HEK293 (cell line): Measurements from ENCODE around the gene TLCD3B.

ENCODE experiments used
- EGR2 ChIP-seq: fragments of 450-650 bp; formaldehyde crosslinking; IDR thresholded peaks from 2 replicates; pipeline ENCODE4 v1.5.1; 2016; ENCODE audit warnings: low read depth, missing biosample characterization, missing genetic modification characterization
- GFI1B ChIP-seq: fragments of 450-650 bp; formaldehyde crosslinking; IDR thresholded peaks from 2 replicates; pipeline ENCODE4 v1.5.1; 2016; ENCODE audit warnings: missing biosample characterization, missing genetic modification characterization
- KLF10 ChIP-seq: fragments of 450-650 bp; IDR thresholded peaks from 2 replicates; pipeline ENCODE4 v1.5.1; 2018; ENCODE audit warnings: missing biosample characterization, mild to moderate bottlenecking, missing genetic modification characterization
- OSR2 ChIP-seq: fragments of 450-650 bp; formaldehyde crosslinking; IDR thresholded peaks from 2 replicates; pipeline ENCODE4 v1.5.1; 2016; ENCODE audit warnings: missing biosample characterization, missing genetic modification characterization
- REPIN1 ChIP-seq: fragments of 450-650 bp; formaldehyde crosslinking; IDR thresholded peaks from 2 replicates; pipeline ENCODE4 v1.5.1; 2017; ENCODE audit warnings: missing biosample characterization, missing genetic modification characterization, low read depth
- SP3 ChIP-seq: fragments of 450-650 bp; formaldehyde crosslinking; IDR thresholded peaks from 2 replicates; pipeline ENCODE4 v1.5.1; 2016; ENCODE audit warnings: missing biosample characterization, missing genetic modification characterization
- SP7 ChIP-seq: fragments of 450-650 bp; formaldehyde crosslinking; IDR thresholded peaks from 2 replicates; pipeline ENCODE4 v1.5.1; 2016; ENCODE audit warnings: missing biosample characterization, missing genetic modification characterization
- ZBTB1 ChIP-seq: fragments of 450-650 bp; formaldehyde crosslinking; IDR thresholded peaks from 2 replicates; pipeline ENCODE4 v1.5.1; 2016; ENCODE audit warnings: missing biosample characterization, missing genetic modification characterization
- ZBTB17 ChIP-seq: fragments of 450-650 bp; formaldehyde crosslinking; IDR thresholded peaks from 2 replicates; pipeline ENCODE4 v1.5.1; 2016; ENCODE audit warnings: missing biosample characterization, missing genetic modification characterization
- ZBTB7A ChIP-seq: fragments of 450-650 bp; formaldehyde crosslinking; IDR thresholded peaks from 2 replicates; pipeline ENCODE4 v1.5.1; 2016; ENCODE audit warnings: low read depth, missing biosample characterization, missing genetic modification characterization
- ZEB2 ChIP-seq: fragments of 450-650 bp; formaldehyde crosslinking; IDR thresholded peaks from 2 replicates; pipeline ENCODE4 v1.5.1; 2016; ENCODE audit warnings: missing biosample characterization, missing genetic modification characterization
- ZNF155 ChIP-seq: fragments of 450-650 bp; formaldehyde crosslinking; IDR thresholded peaks from 2 replicates; pipeline ENCODE4 v1.5.1; 2016; ENCODE audit warnings: missing biosample characterization, missing genetic modification characterization
- ZNF184 ChIP-seq: fragments of 450-650 bp; IDR thresholded peaks from 2 replicates; pipeline ENCODE4 v1.5.1; 2018; ENCODE audit warnings: missing biosample characterization, mild to moderate bottlenecking, missing genetic modification characterization
- ZNF2 ChIP-seq: fragments of 450-650 bp; formaldehyde crosslinking; IDR thresholded peaks from 2 replicates; pipeline ENCODE4 v1.5.1; 2016; ENCODE audit warnings: missing biosample characterization, missing genetic modification characterization
- ZNF266 ChIP-seq: fragments of 450-650 bp; formaldehyde crosslinking; IDR thresholded peaks from 2 replicates; pipeline ENCODE4 v1.5.1; 2016; ENCODE audit warnings: missing biosample characterization, missing genetic modification characterization, low read depth
- ZNF335 ChIP-seq: fragments of 450-650 bp; formaldehyde crosslinking; conservative IDR thresholded peaks from 2 replicates; pipeline ENCODE4 v1.5.1; 2016; ENCODE audit warnings: missing biosample characterization, missing genetic modification characterization
- ZNF391 ChIP-seq: fragments of 450-650 bp; formaldehyde crosslinking; IDR thresholded peaks from 2 replicates; pipeline ENCODE4 v1.5.1; 2016; ENCODE audit warnings: low read depth, missing biosample characterization, missing genetic modification characterization, borderline replicate concordance
- ZNF433 ChIP-seq: fragments of 450-650 bp; formaldehyde crosslinking; IDR thresholded peaks from 2 replicates; pipeline ENCODE4 v1.5.1; 2016; ENCODE audit warnings: missing biosample characterization, missing genetic modification characterization, low read depth
- ZNF473 ChIP-seq: fragments of 450-650 bp; formaldehyde crosslinking; IDR thresholded peaks from 2 replicates; pipeline ENCODE4 v1.5.1; 2017; ENCODE audit warnings: missing biosample characterization, missing genetic modification characterization
- ZNF549 ChIP-seq: fragments of 450-650 bp; IDR thresholded peaks from 2 replicates; pipeline ENCODE4 v1.5.1; 2018; ENCODE audit warnings: missing biosample characterization, missing genetic modification characterization, mild to moderate bottlenecking, inconsistent platforms, moderate library complexity
- ZNF555 ChIP-seq: fragments of 450-650 bp; formaldehyde crosslinking; conservative IDR thresholded peaks from 2 replicates; pipeline ENCODE4 v1.5.1; 2017; ENCODE audit warnings: missing biosample characterization, mild to moderate bottlenecking, missing genetic modification characterization, inconsistent platforms
- ZNF571 ChIP-seq: fragments of 450-650 bp; formaldehyde crosslinking; IDR thresholded peaks from 2 replicates; pipeline ENCODE4 v1.5.0; 2017; ENCODE audit warnings: missing biosample characterization, missing genetic modification characterization
- ZNF792 ChIP-seq: fragments of 450-650 bp; formaldehyde crosslinking; IDR thresholded peaks from 2 replicates; pipeline ENCODE4 v1.5.1; 2016; ENCODE audit warnings: missing biosample characterization, missing genetic modification characterization
- TF ChIP-seq, protein P1 (sequence below): fragments of 450-650 bp; formaldehyde crosslinking; IDR thresholded peaks from 2 replicates; pipeline ENCODE4 v1.5.1; 2016; ENCODE audit warnings: missing biosample characterization, missing genetic modification characterization
- TF ChIP-seq, protein P2 (sequence below): fragments of 450-650 bp; formaldehyde crosslinking; IDR thresholded peaks from 2 replicates; pipeline ENCODE4 v1.5.1; 2016; ENCODE audit warnings: missing biosample characterization, missing genetic modification characterization, borderline replicate concordance
- TF ChIP-seq, protein P3 (sequence below): fragments of 450-650 bp; formaldehyde crosslinking; IDR thresholded peaks from 2 replicates; pipeline ENCODE4 v1.5.0; 2017; ENCODE audit warnings: missing biosample characterization, missing genetic modification characterization, borderline replicate concordance
- TF ChIP-seq, protein P4 (sequence below): fragments of 450-650 bp; formaldehyde crosslinking; IDR thresholded peaks from 2 replicates; pipeline ENCODE4 v1.5.1; 2016; ENCODE audit warnings: missing biosample characterization, missing genetic modification characterization
- TF ChIP-seq, protein P5 (sequence below): fragments of 450-650 bp; formaldehyde crosslinking; IDR thresholded peaks from 2 replicates; pipeline ENCODE4 v1.5.1; 2016; ENCODE audit warnings: missing biosample characterization, missing genetic modification characterization

Gene TLCD3B

DNA sequence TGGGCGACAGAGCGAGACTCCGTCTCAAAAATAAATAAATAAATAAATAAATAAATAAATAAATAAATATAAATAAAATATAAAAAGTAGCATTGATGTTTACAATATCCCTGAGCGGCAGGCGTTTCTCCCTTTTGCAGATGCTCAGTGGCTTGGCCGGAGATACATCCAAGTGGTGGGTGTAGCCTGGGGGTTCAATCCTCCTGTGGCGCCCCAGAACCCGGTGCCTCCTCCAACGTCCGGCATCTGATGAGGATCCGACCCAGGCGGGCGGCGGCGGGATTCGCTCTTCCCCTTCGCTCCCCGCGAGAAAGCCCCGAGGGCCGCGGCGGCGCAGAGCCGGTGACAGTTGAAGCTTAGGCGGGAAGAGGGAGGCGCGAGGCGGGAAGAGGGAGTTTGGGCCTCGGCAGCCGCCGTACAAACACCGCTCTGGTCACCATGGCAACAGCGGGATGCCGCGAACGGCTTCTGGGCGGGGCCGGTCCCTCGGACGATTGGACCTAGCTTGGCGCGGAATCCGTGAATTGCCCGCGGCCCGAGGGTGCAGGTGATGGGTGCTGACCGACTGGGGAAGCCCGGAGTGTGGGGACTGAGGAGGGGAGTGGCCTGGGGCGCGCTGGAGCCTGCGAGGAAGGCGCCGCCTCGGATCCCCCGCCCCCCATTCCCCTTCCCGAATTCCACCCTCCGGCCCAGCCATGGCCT is 21.8 kb upstream of the TLCD3B start (continued):
- 0 out of 2 replicates have a peak, but pooled peaks have one; percentile 64 for TF ChIP-seq REPIN1
- no peak for TF ChIP-seq ZNF549 (tag by site-specific recombination)
- no peak for TF ChIP-seq KLF10 (tag by site-specific recombination)
- peak; percentile 90 for TF ChIP-seq SP3
- peak; percentile 69; the same call in 1 of the 2 replicates for TF ChIP-seq ZNF792 (tag by site-specific recombination)
- peak; percentile 92 for TF ChIP-seq ZNF2 (tag by site-specific recombination)
- TF ChIP-seq ZNF266 (tag by site-specific recombination), result peak; percentile 98
- TF ChIP-seq ZNF555 (tag by site-specific recombination), result peak; percentile 99
- TF ChIP-seq ZEB2 (tag by site-specific recombination), result peak; percentile 97
- TF ChIP-seq ZNF155, result no peak
- TF ChIP-seq, protein P1, sequence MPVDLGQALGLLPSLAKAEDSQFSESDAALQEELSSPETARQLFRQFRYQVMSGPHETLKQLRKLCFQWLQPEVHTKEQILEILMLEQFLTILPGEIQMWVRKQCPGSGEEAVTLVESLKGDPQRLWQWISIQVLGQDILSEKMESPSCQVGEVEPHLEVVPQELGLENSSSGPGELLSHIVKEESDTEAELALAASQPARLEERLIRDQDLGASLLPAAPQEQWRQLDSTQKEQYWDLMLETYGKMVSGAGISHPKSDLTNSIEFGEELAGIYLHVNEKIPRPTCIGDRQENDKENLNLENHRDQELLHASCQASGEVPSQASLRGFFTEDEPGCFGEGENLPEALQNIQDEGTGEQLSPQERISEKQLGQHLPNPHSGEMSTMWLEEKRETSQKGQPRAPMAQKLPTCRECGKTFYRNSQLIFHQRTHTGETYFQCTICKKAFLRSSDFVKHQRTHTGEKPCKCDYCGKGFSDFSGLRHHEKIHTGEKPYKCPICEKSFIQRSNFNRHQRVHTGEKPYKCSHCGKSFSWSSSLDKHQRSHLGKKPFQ, result peak; percentile 54; the same call in 1 of the 2 replicates
- 0 out of 2 replicates have a peak, but pooled peaks have one; percentile 57 for TF ChIP-seq ZBTB7A
- TF ChIP-seq, protein P2, sequence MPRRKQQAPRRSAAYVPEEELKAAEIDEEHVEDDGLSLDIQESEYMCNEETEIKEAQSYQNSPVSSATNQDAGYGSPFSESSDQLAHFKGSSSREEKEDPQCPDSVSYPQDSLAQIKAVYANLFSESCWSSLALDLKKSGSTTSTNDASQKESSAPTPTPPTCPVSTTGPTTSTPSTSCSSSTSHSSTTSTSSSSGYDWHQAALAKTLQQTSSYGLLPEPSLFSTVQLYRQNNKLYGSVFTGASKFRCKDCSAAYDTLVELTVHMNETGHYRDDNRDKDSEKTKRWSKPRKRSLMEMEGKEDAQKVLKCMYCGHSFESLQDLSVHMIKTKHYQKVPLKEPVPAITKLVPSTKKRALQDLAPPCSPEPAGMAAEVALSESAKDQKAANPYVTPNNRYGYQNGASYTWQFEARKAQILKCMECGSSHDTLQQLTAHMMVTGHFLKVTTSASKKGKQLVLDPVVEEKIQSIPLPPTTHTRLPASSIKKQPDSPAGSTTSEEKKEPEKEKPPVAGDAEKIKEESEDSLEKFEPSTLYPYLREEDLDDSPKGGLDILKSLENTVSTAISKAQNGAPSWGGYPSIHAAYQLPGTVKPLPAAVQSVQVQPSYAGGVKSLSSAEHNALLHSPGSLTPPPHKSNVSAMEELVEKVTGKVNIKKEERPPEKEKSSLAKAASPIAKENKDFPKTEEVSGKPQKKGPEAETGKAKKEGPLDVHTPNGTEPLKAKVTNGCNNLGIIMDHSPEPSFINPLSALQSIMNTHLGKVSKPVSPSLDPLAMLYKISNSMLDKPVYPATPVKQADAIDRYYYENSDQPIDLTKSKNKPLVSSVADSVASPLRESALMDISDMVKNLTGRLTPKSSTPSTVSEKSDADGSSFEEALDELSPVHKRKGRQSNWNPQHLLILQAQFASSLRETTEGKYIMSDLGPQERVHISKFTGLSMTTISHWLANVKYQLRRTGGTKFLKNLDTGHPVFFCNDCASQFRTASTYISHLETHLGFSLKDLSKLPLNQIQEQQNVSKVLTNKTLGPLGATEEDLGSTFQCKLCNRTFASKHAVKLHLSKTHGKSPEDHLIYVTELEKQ (tag by site-specific recombination), result peak; percentile 87
- TF ChIP-seq ZNF473 (tag by site-specific recombination), result no peak
- TF ChIP-seq OSR2 (tag by site-specific recombination), result peak; percentile 45; the same call in 1 of the 2 replicates
- peak; percentile 81; the same call in 1 of the 2 replicates for TF ChIP-seq ZBTB1 (tag by site-specific recombination)
- peak; percentile 65 for TF ChIP-seq EGR2 (tag by site-specific recombination)
- TF ChIP-seq ZNF335, result peak; percentile 68
- peak; percentile 91 for TF ChIP-seq SP7 (tag by site-specific recombination)
- TF ChIP-seq, protein P3, sequence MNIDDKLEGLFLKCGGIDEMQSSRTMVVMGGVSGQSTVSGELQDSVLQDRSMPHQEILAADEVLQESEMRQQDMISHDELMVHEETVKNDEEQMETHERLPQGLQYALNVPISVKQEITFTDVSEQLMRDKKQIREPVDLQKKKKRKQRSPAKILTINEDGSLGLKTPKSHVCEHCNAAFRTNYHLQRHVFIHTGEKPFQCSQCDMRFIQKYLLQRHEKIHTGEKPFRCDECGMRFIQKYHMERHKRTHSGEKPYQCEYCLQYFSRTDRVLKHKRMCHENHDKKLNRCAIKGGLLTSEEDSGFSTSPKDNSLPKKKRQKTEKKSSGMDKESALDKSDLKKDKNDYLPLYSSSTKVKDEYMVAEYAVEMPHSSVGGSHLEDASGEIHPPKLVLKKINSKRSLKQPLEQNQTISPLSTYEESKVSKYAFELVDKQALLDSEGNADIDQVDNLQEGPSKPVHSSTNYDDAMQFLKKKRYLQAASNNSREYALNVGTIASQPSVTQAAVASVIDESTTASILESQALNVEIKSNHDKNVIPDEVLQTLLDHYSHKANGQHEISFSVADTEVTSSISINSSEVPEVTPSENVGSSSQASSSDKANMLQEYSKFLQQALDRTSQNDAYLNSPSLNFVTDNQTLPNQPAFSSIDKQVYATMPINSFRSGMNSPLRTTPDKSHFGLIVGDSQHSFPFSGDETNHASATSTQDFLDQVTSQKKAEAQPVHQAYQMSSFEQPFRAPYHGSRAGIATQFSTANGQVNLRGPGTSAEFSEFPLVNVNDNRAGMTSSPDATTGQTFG, result no peak
- peak; percentile 76 for TF ChIP-seq GFI1B (tag by site-specific recombination)
- TF ChIP-seq, protein P4, sequence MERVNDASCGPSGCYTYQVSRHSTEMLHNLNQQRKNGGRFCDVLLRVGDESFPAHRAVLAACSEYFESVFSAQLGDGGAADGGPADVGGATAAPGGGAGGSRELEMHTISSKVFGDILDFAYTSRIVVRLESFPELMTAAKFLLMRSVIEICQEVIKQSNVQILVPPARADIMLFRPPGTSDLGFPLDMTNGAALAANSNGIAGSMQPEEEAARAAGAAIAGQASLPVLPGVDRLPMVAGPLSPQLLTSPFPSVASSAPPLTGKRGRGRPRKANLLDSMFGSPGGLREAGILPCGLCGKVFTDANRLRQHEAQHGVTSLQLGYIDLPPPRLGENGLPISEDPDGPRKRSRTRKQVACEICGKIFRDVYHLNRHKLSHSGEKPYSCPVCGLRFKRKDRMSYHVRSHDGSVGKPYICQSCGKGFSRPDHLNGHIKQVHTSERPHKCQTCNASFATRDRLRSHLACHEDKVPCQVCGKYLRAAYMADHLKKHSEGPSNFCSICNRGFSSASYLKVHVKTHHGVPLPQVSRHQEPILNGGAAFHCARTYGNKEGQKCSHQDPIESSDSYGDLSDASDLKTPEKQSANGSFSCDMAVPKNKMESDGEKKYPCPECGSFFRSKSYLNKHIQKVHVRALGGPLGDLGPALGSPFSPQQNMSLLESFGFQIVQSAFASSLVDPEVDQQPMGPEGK (tag by site-specific recombination), result peak; percentile 84
- TF ChIP-seq ZNF433, result peak; percentile 99; the same call in 1 of the 2 replicates
- TF ChIP-seq, protein P5, sequence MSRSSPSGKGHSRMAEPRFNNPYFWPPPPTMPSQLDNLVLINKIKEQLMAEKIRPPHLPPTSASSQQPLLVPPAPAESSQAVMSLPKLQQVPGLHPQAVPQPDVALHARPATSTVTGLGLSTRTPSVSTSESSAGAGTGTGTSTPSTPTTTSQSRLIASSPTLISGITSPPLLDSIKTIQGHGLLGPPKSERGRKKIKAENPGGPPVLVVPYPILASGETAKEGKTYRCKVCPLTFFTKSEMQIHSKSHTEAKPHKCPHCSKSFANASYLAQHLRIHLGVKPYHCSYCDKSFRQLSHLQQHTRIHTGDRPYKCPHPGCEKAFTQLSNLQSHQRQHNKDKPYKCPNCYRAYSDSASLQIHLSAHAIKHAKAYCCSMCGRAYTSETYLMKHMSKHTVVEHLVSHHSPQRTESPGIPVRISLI, result no peak
- peak; percentile 76 for TF ChIP-seq ZNF184 (tag by site-specific recombination)
- peak; percentile 95; the same call in 1 of the 2 replicates for TF ChIP-seq ZNF391 (tag by site-specific recombination)
- TF ChIP-seq ZNF571, result no peak
- TF ChIP-seq ZBTB17 (tag by site-specific recombination), result peak; percentile 86
